Adrenal gland (tissue), 5 donors: Measurements from ENCODE around the gene ARHGAP10.

Experiments used
- CTCF ChIP-seq, 6 experiments: fragments of 450-650 bp in 4 of 6; fragments of 200-600 bp in 2 of 6; sonication (generic) in 1 of 6; IDR thresholded peaks; 1 replicate in 5 of 6; 2 replicates in 1 of 6; pipeline versions ENCODE4 v1.5.1 to v1.8.0; 2016 to 2021; ENCODE audit warnings: antibody characterized with exemption in 6 of 6, mild to moderate bottlenecking in 2 of 6, moderate library complexity in 1 of 6
- POLR2A ChIP-seq, 2 donors: fragments of 450-650 bp; IDR thresholded peaks; one replicate each; pipeline ENCODE4 v1.6.1; 2017; ENCODE audit warnings: antibody characterized with exemption in 2 of 2, mild to moderate bottlenecking in 2 of 2, moderate library complexity in 1 of 2
- donor health status: DM: no; HTN: no; CAD: no.

- TF ChIP-seq CTCF (IDR thresholded peaks at IDR 0.05) (no peak), POLR2A (IDR thresholded peaks at IDR 0.05) (no peak)
These were observed 272.5 kb downstream of the ARHGAP10 start for GRCh38 chr4:148004228-148004857.
